IMR-90 (cell line): ENCODE results near the gene ATP2C2. TPM values are rescaled to one million over a fixed set of nuclear protein-coding genes. Genes with fewer than 3 reads are reported as not detected.

ENCODE experiments used
- ATAC-seq: fragments of 200-7000 bp; cut with Tn5 transposase; 2 replicates; pipeline ENCODE4 v1.9.1; 2020; ENCODE audit warnings: low read depth, mild to moderate bottlenecking, moderate library complexity
- BruUV-seq: library from RNA; stranded (reverse); fragments of 400-500 nt; replicated peaks from 2 replicates; lab custom pipeline; 2021; lab: Mats Ljungman, UMichigan
- CTCF ChIA-PET: fragments of 300-600 bp; formaldehyde crosslinking; extraction: SDS; loops from one replicate; lab custom pipeline; 2021; ENCODE audit warnings: antibody characterized with exemption; lab: Yijun Ruan, JAX
- POLR2A ChIA-PET: fragments of 300-600 bp; sonication (Branson Sonifier 250); formaldehyde crosslinking; loops from one replicate; lab custom pipeline; 2022; ENCODE audit warnings: antibody characterized with exemption; ENCODE audit not compliant: unreplicated experiment; lab: Charles Lee
- DNase-seq: peaks from one replicate; pipeline ENCODE4 v3.0.0; 2013
- H2AFZ ChIP-seq: replicated peaks from 2 replicates; pipeline ENCODE3; 2013; ENCODE audit warnings: low read length, mild to moderate bottlenecking; ENCODE audit not compliant: poor library complexity
- H2AK5ac ChIP-seq: 2 replicates; pipeline ENCODE4 v1.6.1; 2013; ENCODE audit warnings: low read depth, low read length, inconsistent platforms
- H2AK9ac ChIP-seq: replicated peaks from 2 replicates; pipeline ENCODE3; 2013; ENCODE audit warnings: mild to moderate bottlenecking, low read depth, low read length, moderate library complexity; ENCODE audit not compliant: poor library complexity
- H2BK120ac ChIP-seq: 2 replicates; pipeline ENCODE4 v1.6.1; 2013; ENCODE audit warnings: low read depth, low read length, inconsistent platforms
- H2BK15ac ChIP-seq: 3 replicates; pipeline ENCODE4 v1.6.1; 2013; ENCODE audit warnings: low read depth, low read length, inconsistent platforms
- H2BK20ac ChIP-seq: 2 replicates; pipeline ENCODE4 v1.6.1; 2013; ENCODE audit warnings: low read depth, mild to moderate bottlenecking, inconsistent platforms, low read length, moderate library complexity
- H2BK5ac ChIP-seq: 2 replicates; pipeline ENCODE4 v1.6.1; 2013; ENCODE audit warnings: mild to moderate bottlenecking, low read depth, low read length, inconsistent platforms; ENCODE audit not compliant: poor library complexity, severe bottlenecking
- H3K14ac ChIP-seq: replicated peaks from 2 replicates; pipeline ENCODE4 v1.6.1; 2013; ENCODE audit warnings: low read depth, low read length, inconsistent platforms
- H3K18ac ChIP-seq: 2 replicates; pipeline ENCODE4 v1.6.1; 2013; ENCODE audit warnings: low read depth, low read length, control low read depth
- H3K23ac ChIP-seq: 2 replicates; pipeline ENCODE4 v1.6.1; 2013; ENCODE audit warnings: low read depth, low read length, inconsistent platforms
- H3K27ac ChIP-seq: 2 replicates; pipeline ENCODE4 v1.5.1; 2013; ENCODE audit warnings: mild to moderate bottlenecking, control low read depth, low read length; ENCODE audit not compliant: insufficient read depth
- H3K27me3 ChIP-seq: 2 replicates; pipeline ENCODE4 v1.6.1; 2013; ENCODE audit warnings: low read length; ENCODE audit not compliant: control insufficient read depth, insufficient read depth
- H3K36me3 ChIP-seq: 2 replicates; pipeline ENCODE4 v1.6.1; 2013; ENCODE audit warnings: low read length, mixed read lengths; ENCODE audit not compliant: control insufficient read depth, insufficient read depth
- H3K4ac ChIP-seq: 2 replicates; pipeline ENCODE4 v1.6.1; 2013; ENCODE audit warnings: low read depth, low read length, inconsistent platforms
- H3K4me1 ChIP-seq: 2 replicates; pipeline ENCODE4 v1.6.1; 2013; ENCODE audit warnings: low read length, mixed read lengths; ENCODE audit not compliant: control insufficient read depth, insufficient read depth
- H3K4me2 ChIP-seq: 2 replicates; pipeline ENCODE4 v1.6.1; 2013; ENCODE audit warnings: low read depth, mild to moderate bottlenecking, control low read depth, low read length, moderate library complexity
- H3K4me3 ChIP-seq: 2 replicates; pipeline ENCODE4 v1.5.1; 2013; ENCODE audit warnings: low read depth, mild to moderate bottlenecking, control low read depth, low read length, moderate library complexity; ENCODE audit not compliant: insufficient read depth
- H3K56ac ChIP-seq: 2 replicates; pipeline ENCODE4 v1.6.1; 2013; ENCODE audit warnings: low read length, inconsistent platforms; ENCODE audit not compliant: insufficient read depth; ENCODE audit errors: extremely low read depth
- H3K79me1 ChIP-seq, 2 experiments: 2 replicates each; pipeline ENCODE4 v1.6.1; 2013; ENCODE audit warnings: low read length in 2 of 2, inconsistent platforms in 1 of 2, low read depth in 1 of 2
- H3K9ac ChIP-seq: 2 replicates; pipeline ENCODE4 v1.6.1; 2013; ENCODE audit warnings: low read depth, low read length, control low read depth
- H3K9me1 ChIP-seq: 2 replicates; pipeline ENCODE4 v1.6.1; 2013; ENCODE audit warnings: low read length, inconsistent platforms; ENCODE audit not compliant: insufficient read depth
- H3K9me3 ChIP-seq: 2 replicates; pipeline ENCODE4 v1.6.1; 2013; ENCODE audit warnings: low read length; ENCODE audit not compliant: control insufficient read depth, insufficient read depth
- H4K20me1 ChIP-seq: 2 replicates; pipeline ENCODE4 v1.6.1; 2013; ENCODE audit warnings: low read length, inconsistent platforms; ENCODE audit not compliant: insufficient read depth
- H4K5ac ChIP-seq: 2 replicates; pipeline ENCODE4 v1.6.1; 2013; ENCODE audit warnings: mild to moderate bottlenecking, low read depth, low read length, control low read depth
- H4K8ac ChIP-seq, 2 experiments: 2 replicates each; pipeline ENCODE4 v1.6.1; 2013; ENCODE audit warnings: low read depth in 2 of 2, low read length in 2 of 2, control low read depth in 1 of 2, inconsistent platforms in 1 of 2
- H4K91ac ChIP-seq: 2 replicates; pipeline ENCODE4 v1.6.1; 2013; ENCODE audit warnings: low read depth, low read length, inconsistent platforms; ENCODE audit not compliant: insufficient read depth
- BHLHE40 ChIP-seq: fragments of 150-350 bp; IDR thresholded peaks from 2 replicates; pipeline ENCODE4 v1.6.1; 2016; ENCODE audit warnings: mild to moderate bottlenecking, low read depth, low read length
- CEBPB ChIP-seq: IDR thresholded peaks from 2 replicates; pipeline ENCODE4 v1.6.1; 2012; ENCODE audit warnings: low read depth, low read length, improper control_type of control experiment
- CHD1 ChIP-seq: IDR thresholded peaks from 2 replicates; pipeline ENCODE4 v1.6.1; 2012; ENCODE audit warnings: low read depth, low read length, improper control_type of control experiment
- CTCF ChIP-seq: conservative IDR thresholded peaks from 2 replicates; pipeline ENCODE4 v1.5.1; 2012; ENCODE audit warnings: mild to moderate bottlenecking, low read depth, low read length, improper control_type of control experiment
- ELK1 ChIP-seq: fragments of 150-350 bp; IDR thresholded peaks from 2 replicates; pipeline ENCODE4 v1.6.1; 2016; ENCODE audit warnings: low read depth, mild to moderate bottlenecking, low read length, moderate library complexity, borderline replicate concordance
- FOS ChIP-seq: fragments of 150-350 bp; IDR thresholded peaks from 2 replicates; pipeline ENCODE4 v1.6.1; 2016; ENCODE audit warnings: low read depth, low read length
- MAFK ChIP-seq: IDR thresholded peaks from 2 replicates; pipeline ENCODE4 v1.6.1; 2012; ENCODE audit warnings: low read depth, low read length, improper control_type of control experiment
- MAZ ChIP-seq: IDR thresholded peaks from 2 replicates; pipeline ENCODE4 v1.6.1; 2012; ENCODE audit warnings: low read depth, mild to moderate bottlenecking, low read length, improper control_type of control experiment, moderate library complexity, borderline replicate concordance
- MXI1 ChIP-seq: IDR thresholded peaks from 2 replicates; pipeline ENCODE4 v1.6.1; 2012; ENCODE audit warnings: low read depth, mild to moderate bottlenecking, low read length, moderate library complexity, borderline replicate concordance
- NFE2L2 ChIP-seq: fragments of 150-350 bp; IDR thresholded peaks from 2 replicates; pipeline ENCODE4 v1.6.1; 2016; ENCODE audit warnings: low read depth, mild to moderate bottlenecking, low read length
- POLR2A ChIP-seq: IDR thresholded peaks from 2 replicates; pipeline ENCODE4 v1.6.1; 2012; ENCODE audit warnings: mild to moderate bottlenecking, low read depth, low read length
- RAD21 ChIP-seq: IDR thresholded peaks from 2 replicates; pipeline ENCODE4 v1.6.1; 2012; ENCODE audit warnings: low read length, improper control_type of control experiment
- RCOR1 ChIP-seq: IDR thresholded peaks from 2 replicates; pipeline ENCODE4 v1.6.1; 2012; ENCODE audit warnings: mild to moderate bottlenecking, low read length, improper control_type of control experiment; ENCODE audit not compliant: insufficient replicate concordance
- RFX5 ChIP-seq: IDR thresholded peaks from 2 replicates; pipeline ENCODE4 v1.8.0; 2012; ENCODE audit warnings: low read depth, mild to moderate bottlenecking, low read length, moderate library complexity
- SMC3 ChIP-seq: fragments of 150-350 bp; IDR thresholded peaks from 2 replicates; pipeline ENCODE4 v1.6.1; 2016; ENCODE audit warnings: low read depth, mild to moderate bottlenecking, antibody characterized with exemption, low read length, moderate library complexity
- USF2 ChIP-seq: fragments of 150-350 bp; IDR thresholded peaks from 2 replicates; pipeline ENCODE4 v1.6.1; 2017; ENCODE audit warnings: mild to moderate bottlenecking, antibody characterized with exemption, low read length, low read depth
- WGBS, 2 experiments: methylation state at CpG; one replicate each; pipeline versions ENCODE4 v1.1.5 to v1.1.7; 2013; ENCODE audit warnings: missing lambda C conversion rate in 2 of 2; ENCODE audit not compliant: insufficient read length in 1 of 2; ENCODE audit errors: extremely low coverage in 2 of 2; 5-methylcytosine and 5-hydroxymethylcytosine counted together
- dilution Hi-C: fragments of 300-500 bp; cut with HindIII; formaldehyde crosslinking; loops from one replicate; pipeline ENCODE4 v1.14.3; 2018; ENCODE audit warnings: low sequenced_read_pairs; ENCODE audit not compliant: unreplicated experiment
- in situ Hi-C: fragments of 300-500 bp; cut with MboI; formaldehyde crosslinking; loops from 3 replicates; pipeline ENCODE4 v1.14.3; 2019; ENCODE audit warnings: low sequenced_read_pairs, inconsistent platforms, mixed read lengths
- intact Hi-C: fragments of 100-400 bp; cut with micrococcal nuclease; formaldehyde crosslinking; loops from 2 replicates; pipeline ENCODE4 v1.10.0; 2022
- polyA plus RNA-seq, 3 experiments: library from polyadenylated mRNA; depleted of rRNA; stranded (reverse); fragments of >200 nt; gene quantifications; 2 replicates each; pipeline ENCODE4 v1.2.3, GENCODE V29; 2012; ENCODE audit warnings: low replicate concordance in 1 of 3
- total RNA-seq: library from RNA; depleted of rRNA; stranded (reverse); fragments of >200 nt; gene quantifications from 2 replicates; pipeline ENCODE4 v1.2.3, GENCODE V29; 2012

The ATP2C2 gene
- total and polyA plus RNA-seq, 2 of the 4 experiments (the other 2 are of a cell fraction): not detected

- Histone ChIP-seq H3K9ac (no peak overlapping the region), H3K4me3 (no peak overlapping the region), H3K4me1 (peaks cover 7% of the 10 kb centered on the region), H3K36me3 (peaks cover 54% of the 10 kb centered on the region), H3K79me1 (peaks cover 33 to 67% of the 10 kb centered on the region in 2 experiments), H3K27me3 (no peaks in the 10 kb centered on the region), H3K56ac (no peak overlapping the region), H2AK5ac (no peak overlapping the region), H3K4me2 (no peak overlapping the region), H3K4ac (no peak overlapping the region), H2AFZ (no peak overlapping the region), H2BK20ac (no peak overlapping the region), H4K91ac (no peak overlapping the region), H3K18ac (no peak overlapping the region), H3K27ac (no peak overlapping the region), H3K23ac (no peak overlapping the region), H2AK9ac (no peak overlapping the region), H4K5ac (no peak overlapping the region), H2BK5ac (no peak overlapping the region), H2BK15ac (no peak overlapping the region), H3K9me1 (peaks cover 20% of the 10 kb centered on the region), H4K20me1 (peaks cover 9% of the 10 kb centered on the region; the same call in 1 of the 2 replicates), H3K14ac (no peak overlapping the region), H3K9me3 (peaks cover 2% of the 10 kb centered on the region; the same call in 1 of the 2 replicates), H2BK120ac (no peak overlapping the region), H4K8ac (no peak overlapping the region)
- ChIA-PET POLR2A (no interaction called here), CTCF (no interaction called here)
- no TSS peak for BruUV-seq
- DNase-seq: no peak
- intact Hi-C loops (no loop called here), dilution Hi-C loops (no loop called here), in situ Hi-C loops (loop anchor here (25.0 kb wide), 1 partner anchor 535 kb away; the partner anchor contains the start of genes NECAB2 and OSGIN1)
- WGBS, 2 experiments: no CpG with 5 or more reads among the region's 3 CpGs
- no peak for ATAC-seq
- TF ChIP-seq RCOR1: no peak
- TF ChIP-seq ELK1: no peak
- TF ChIP-seq MAFK: no peak
- no peak for TF ChIP-seq NFE2L2
- no peak for TF ChIP-seq CTCF
- TF ChIP-seq CHD1: no peak
- TF ChIP-seq SMC3: no peak
- no peak for TF ChIP-seq RFX5
- no peak for TF ChIP-seq FOS
- TF ChIP-seq MXI1: no peak
- no peak for TF ChIP-seq RAD21
- TF ChIP-seq POLR2A: no peak
- no peak for TF ChIP-seq MAZ
- no peak for TF ChIP-seq CEBPB
- TF ChIP-seq BHLHE40: no peak
- TF ChIP-seq USF2: no peak
Measured at GRCh38 chr16:84496991-84497390, 128.7 kb downstream of the ATP2C2 start.
